GM18499 (cell line): Measurements from ENCODE around the gene AGAP1.
"Not testable (repeated sequence)": the region's sequence is repeated elsewhere in the genome, so short reads cannot be mapped to it uniquely, and the experiment has no call there.

Source experiments
- ATAC-seq: cut with Tn5 transposase; IDR thresholded peaks from one replicate; pipeline ENCODE4 v1.9.1; 2021; ENCODE audit warnings: moderate number of reproducible peaks; ENCODE audit not compliant: insufficient read depth, unreplicated experiment

The AGAP1 gene

DNA sequence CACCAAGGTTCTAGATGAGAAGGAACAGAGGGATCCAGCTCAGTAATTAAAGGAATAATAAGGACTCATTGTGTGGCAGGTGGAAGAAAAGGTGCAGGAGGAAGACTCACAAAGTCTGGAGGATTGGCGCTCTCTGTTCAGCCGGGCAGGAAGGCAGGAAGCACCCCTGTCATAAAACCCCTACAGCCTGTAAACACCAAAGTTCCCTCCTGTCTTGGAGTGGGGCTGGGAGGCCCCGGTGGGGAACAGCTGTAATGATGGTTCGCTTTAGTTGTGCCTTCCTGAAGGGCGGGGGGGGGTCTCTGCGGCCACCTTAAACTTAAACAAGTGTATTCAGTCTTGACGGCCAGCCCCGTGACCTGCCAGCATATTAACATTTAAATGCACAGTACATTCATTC is 590.1 kb downstream of the AGAP1 start:
- no peak for ATAC-seq

DNA sequence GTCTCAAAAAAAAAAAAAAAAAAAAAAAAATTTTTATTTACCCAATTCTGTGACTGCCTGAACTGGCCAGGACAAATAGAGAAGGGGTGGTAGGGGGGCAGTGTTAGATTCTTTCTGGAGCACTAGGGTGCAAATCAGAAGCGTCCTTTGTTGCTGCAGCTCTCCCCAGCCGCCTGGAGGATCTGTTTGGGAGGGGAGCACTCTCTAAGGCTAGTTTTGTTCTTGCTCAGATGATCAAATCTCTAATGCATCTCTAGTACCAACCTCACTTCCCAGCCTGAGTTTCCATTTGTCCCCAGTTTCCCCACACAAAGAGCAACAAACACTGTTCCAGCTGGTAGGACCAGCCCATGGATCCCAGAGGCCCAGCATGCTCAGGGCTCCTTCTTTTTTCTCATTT is 591.4 kb downstream of the AGAP1 start:
- no peak for ATAC-seq

DNA sequence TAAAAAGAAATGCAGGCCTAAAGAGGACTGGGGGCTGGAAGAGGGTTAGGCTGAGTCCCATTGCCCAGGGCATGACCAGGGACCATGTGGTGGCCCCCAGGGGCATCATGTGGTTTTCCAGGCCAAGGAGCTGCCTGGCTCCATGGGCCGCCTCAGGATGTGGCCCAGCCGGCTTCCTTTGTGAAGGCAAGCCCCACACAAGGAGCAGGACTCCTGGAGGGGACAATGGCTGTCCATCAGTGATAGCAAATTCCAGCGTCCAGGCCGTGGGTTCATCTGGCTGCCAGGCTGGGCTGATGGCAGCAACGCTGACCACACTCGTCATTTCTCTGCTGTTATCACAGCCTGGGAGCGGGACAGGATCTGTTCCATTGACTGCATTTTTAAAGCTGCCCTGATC is 591.8 kb downstream of the AGAP1 start:
- no peak for ATAC-seq

DNA sequence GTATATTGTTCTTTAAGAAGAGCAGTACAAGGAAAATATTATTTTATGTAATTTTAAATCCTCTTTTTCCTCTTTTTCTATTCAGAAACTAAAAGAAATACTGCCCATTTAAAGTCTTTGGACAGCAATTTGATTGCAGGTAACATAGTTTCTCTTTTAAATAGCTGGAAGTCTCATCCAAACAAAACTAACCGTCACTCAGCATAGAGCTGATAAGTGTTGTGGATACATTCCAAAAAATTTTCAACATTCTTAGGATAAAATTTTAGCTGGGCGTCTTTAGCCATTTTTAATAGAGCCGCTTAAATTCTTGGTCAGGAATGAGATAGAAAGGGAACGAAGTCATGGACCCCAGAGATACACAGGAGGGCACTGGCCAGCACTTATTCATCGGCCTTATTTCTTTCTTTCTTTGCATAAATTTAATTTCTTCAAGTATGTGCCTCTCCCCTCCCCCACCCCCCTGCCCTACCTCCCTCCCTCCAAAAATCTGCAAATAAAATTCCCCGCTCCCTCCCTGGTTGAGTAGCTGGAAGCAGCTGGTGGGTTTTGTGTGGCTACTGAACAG is 592.6 kb downstream of the AGAP1 start:
- no peak for ATAC-seq

DNA sequence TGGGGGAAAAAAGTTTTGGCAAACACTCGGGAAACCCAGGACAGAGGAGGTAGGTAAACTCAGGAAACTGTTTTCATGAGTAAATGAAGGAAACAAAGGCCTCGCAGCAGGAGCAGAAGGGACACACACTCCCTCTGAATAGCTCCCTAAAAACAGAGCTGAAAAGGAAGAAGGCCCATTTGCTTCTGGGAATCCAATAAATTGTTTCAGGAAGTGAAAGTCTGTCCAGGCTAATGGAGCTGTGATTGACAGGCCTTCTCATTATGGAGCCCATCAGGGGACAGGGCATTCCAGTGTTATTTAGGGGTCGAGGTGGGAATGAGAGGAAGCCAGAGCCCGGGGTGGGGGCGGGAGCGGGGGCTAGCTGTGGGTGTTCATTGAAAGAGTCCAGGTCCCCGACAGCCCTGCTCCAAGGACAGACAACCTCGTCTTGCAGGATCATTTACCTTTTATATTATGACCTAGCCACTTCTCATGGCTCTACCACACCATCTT is 593.2 kb downstream of the AGAP1 start:
- no peak for ATAC-seq

DNA sequence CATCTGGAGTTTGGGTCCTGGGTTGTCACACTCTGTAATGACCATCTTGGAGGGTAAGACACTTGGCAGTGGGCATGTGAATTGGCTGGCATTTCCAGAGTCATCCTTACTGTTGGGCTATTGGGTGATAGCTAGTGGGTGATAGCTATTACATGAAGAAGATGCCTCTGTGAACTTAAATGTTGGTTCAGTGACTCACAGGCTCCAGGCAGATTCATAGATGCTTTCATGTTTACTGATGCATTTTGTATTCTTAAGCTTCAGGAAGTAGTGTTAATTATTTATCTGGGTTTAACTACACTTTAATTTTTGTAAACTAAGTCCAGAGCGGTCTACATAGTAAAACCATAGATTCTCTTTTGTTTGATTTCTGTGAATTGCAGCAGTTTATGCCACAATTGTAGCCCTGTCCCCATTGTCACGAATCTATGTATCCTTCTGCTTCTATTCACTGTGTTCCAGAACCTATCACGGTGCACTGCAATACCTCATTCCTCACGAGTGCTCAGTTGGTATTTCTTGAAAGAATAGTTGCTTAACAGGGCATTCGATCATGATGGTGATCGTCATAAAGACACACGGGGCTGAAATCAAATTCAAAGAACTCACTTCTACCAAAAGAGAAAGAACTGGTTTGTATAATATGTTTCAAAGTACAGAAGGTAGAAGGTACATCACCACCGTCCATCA is 594.7 kb downstream of the AGAP1 start:
- ATAC-seq, result no peak

DNA sequence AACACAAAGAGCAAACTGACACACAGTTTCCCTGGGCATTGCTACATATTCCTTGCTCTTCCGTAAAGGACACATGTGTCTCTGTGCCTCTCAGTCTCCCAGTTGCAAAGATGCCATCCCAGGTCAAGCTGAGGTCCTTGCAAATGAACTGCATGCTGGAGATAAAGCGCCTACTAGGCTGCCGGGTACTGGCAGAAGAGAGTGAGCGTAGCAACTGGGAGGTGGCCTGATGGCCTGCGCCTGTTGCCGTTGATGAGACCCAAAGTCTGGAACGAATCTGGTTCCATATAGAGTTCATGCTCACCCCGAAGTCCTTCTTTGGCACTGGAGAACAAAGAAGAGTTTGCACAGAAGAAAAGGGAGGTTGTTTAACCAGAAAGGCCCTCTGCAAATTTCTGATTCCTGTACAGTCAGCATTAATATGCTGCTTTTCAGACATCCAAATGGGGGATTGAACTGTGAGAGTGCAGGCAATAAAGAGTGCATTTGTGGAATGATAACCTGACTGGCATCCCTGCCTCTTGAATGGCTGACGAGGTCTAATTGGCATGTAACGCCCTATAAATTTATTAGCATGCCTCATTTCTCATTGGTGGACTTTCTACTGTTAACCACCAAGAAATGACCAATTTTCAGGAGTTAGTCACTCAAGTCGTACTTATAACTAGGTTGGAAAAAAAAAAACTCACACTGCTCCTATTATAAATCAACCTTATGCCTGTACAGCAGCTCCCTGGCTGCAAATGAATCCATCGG is 595.6 kb downstream of the AGAP1 start:
- ATAC-seq, result no peak

DNA sequence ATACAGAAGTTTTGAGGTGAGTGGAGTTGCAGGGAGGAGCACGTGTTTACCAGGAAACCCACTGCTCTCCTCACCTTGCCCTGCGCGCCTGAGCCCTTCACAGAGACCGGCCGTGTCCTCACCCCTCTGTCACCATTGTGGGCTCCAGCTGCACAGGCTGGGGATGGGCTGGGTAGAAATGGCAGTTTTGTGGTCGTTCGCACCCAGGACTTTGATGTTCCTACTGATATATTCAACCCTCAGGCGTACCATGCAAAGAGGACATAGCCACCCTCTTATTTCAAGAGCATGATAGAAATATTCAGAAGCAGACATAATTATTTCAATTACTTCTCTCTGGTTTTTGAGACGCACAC is 596.2 kb downstream of the AGAP1 start:
- ATAC-seq, result no peak

DNA sequence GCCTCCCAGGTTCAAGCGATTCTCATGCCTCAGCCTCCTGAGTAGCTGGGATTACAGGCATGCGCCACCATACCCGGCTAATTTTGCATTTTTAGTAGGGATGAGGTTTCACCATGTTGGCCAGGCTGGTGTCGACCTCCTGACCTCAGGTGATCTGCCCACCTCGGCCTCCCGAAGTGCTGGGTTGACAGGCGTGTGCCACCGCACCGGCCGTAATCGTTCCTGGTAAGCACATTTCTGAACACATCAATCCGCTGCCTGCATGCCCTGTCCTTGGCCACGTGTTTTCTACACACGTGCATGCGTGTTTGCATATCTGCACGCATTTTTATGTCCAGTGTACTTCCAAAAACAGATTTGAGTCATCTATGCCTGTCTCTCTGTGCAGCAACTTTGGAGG is 597.0 kb downstream of the AGAP1 start:
- not testable (repeated sequence) for ATAC-seq

DNA sequence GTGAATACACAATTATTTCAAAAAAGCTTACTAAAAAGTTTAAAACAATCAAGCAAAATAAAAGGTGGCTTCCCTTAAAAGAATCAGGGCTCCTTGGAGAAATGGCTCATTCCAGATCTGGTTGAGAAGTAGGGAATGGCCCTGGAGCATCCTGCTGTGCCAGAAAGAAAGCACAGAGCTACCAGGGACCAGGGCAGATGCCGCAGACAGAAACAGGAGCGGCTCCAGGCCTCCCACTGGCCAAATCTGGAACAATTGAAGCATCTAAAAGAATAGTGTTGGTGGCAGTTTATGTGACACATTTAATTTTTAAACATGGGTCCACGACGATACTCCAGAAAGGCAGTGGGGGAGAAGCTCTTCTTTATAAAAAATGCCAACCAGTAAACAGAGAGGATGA is 598.9 kb downstream of the AGAP1 start:
- ATAC-seq, result no peak

DNA sequence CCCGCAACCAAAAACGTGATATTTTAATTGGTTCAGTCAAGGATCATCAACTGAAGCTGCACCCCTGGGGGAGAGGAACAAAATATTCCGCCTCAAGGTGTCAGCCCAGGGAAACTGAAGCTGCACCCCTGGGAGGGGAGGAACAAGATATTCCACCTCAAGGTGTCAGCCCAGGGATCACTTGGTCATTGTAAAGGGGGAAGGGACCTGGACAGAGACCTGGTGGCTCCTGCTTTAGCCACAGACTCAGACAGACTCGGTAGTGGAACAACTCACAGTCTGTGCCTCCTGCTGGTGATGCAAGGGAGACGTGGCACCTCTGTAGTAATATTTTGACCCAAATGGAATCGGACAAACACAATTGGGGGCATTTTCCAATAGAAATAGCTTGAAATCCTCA is 599.3 kb downstream of the AGAP1 start:
- ATAC-seq, result no peak

DNA sequence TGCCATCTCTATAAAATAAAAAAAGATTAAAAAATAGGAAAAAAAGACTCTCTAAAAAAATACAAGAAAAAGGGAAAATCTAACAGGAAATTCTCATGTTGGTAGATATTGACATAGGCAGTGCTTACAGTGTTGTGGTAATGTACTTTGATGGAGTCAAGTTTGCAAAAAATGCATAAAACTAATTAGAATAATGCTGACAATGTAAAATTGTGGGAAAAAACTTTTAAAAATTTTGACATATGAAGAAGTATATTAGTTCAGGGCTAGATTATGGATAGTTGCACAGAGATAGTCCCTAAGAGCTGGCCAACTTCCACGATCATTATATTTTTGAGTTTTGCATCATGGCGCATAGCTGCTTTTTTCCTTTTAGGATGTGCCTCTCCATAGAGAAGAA is 601.7 kb downstream of the AGAP1 start:
- ATAC-seq, result no peak

DNA sequence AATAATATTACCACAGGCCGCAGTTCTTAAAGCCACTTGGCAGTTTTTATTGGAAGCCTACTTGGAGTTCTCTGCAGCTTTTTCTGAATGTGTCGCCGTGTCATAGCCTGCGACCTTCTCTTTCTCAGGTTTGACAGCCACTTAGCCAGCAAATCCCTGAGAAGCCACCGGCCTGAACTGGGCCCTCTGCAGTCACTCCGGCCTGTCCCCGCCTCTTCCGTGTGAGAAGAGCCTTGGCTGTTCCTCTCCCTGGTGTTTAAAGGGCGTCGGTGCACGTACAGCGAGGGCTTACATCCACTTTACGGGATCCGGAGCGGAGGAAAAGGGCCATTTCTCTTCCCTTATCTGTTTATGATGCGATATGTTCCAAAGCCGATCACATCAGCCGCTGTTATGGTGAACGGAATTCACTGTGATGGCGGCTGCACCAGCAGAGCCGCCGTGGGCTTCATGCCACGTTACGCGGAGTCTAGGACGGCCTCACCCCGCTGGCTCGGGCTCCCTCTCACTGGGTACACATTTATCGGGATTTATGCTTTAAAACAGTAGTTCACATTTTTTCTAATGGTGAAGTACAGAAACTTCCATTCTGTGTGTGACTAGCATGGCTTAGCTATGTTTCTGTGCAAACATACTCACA is 607.6 kb downstream of the AGAP1 start:
- ATAC-seq, result no peak

DNA sequence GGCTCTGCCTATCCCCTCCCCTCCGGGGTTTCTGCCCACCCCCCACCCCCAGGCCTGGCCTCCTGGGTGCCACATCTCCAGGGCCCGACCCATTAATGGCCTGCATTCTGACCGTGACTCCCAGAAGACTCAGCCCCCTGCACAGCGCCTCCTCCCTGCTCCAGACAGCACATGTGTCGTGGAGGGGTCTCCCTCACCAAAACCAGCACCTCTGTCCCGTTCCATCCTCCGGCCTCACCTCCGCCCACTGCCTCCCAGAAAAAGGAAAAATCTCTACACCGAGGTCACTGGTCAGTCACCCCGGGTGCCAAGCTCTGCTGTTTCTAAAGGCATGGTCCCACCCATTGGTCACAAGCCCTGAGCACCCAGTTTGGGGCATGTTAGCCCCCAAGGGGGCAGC is 609.1 kb downstream of the AGAP1 start:
- no peak for ATAC-seq

DNA sequence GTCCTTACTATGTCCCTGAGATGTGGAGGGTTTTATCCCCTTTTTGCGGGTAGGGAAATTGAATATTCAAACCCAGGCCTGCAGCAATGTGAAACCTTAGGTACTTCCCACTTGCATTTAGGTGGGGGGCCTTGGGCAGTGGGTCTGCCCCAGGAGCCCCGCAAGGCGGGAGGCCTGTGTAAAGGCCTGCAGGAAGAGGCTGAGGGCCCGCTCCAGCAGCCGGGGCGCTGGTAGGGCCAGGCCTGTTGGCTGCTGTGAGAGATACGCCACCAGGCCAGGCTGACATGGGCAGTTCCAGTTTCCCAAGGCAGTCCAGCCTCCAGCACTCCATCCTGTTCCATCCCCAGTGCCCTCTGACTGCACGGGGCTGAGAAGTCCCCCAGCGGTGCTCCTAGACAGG is 610.1 kb downstream of the AGAP1 start:
- ATAC-seq, result no peak

DNA sequence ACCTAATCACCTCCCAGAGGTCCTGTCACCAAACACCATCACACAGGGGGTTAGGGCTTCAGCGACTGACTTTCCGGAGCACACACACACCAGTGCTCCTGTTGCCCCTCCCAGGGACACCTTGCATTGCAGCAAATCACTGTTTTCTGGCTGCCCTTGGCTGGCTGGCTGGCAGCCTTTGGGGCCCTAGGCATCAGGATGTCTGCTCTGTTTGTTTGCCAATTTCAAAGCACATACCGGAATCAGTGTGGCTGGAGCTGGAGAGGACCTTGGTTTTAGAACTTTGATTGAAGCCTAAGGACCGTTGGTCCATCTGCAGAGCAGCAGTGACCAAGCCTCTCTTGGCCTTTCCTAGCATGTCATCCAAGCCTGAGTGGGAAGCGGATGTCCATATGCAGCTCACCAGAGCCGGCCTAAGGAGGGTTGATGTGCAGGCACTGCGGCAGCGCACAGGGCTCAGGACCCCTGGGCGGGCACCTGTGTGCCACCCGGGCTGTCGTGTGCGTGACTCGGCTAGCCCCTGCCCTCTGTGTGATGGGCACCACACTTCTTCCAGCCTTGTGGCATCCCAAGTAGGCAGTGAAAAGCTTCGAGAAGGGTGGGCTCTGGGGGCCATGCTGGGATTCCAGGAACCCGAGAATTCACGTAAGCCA is 612.2 kb downstream of the AGAP1 start:
- ATAC-seq, result no peak

DNA sequence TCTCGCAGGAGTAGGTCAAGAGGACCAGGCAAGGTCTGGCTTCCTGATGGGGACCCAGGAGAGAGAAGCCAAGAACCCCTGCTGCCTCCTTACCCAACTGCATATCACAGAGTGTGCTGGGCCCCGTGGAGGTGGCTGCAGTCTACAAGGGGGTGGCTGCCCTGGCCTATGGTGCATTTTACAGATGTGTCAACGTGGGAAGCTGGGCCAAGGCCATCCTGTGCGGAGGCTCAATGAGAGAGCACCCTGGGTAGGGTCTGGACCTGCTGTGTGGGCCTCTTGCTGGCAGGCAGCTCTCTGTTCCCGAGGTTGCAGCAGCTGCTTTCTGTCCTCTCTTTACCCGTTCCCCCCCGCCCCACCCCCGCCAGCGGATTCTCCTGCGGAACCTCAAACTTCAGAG is 612.9 kb downstream of the AGAP1 start:
- ATAC-seq, result no peak

DNA sequence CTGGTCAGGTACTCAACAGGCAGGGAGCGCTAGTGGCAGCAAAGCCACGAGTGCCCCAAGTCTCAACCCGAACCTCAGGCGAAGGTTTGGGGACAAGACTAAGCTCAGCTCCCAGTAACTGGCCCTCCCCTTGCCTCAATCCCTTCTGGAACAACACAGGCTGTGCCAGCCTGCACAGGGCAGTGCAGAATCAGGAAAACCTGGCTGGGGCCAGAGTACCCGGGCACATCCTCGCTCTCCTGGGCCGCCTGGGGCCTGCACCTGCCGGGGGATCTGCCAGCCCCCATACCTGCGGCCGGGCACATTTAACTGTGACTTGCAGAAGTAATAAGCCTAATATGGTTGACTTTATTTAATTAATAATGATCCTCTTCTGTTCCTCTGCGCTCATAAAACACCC is 613.7 kb downstream of the AGAP1 start:
- no peak for ATAC-seq

DNA sequence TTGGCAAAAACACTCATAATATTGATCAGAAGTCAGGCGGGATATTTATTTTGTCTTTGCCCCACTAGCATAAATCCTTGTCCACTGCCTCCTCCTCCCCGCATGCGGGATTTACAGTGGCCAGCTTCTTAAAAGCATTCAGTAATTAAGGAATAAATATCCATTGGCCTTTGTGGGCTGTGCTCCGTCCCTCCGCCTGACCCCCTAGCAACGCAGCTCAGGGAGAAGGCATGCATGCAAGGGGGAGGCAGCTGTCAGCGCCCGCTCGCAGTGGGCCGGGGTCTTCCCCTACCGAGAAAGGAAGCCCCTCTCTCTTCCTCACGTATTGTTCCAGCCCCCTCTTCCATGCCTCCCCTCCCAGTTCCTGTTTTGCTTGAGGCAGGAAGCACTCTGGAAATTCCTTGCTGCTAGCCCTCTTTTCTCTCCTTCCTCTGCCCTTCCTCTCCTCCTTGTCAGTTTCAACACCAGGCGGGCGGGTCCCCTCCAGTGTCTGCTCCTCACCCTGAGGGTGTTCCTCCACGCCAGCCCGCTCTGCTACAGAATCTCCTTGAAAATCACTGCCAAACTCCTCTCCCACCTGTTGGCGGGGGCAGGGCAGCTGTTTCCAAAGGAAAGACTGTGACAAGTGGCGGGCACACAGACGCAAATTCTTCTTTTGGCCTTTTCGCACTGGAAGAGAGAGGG is 614.2 kb downstream of the AGAP1 start:
- no peak for ATAC-seq

DNA sequence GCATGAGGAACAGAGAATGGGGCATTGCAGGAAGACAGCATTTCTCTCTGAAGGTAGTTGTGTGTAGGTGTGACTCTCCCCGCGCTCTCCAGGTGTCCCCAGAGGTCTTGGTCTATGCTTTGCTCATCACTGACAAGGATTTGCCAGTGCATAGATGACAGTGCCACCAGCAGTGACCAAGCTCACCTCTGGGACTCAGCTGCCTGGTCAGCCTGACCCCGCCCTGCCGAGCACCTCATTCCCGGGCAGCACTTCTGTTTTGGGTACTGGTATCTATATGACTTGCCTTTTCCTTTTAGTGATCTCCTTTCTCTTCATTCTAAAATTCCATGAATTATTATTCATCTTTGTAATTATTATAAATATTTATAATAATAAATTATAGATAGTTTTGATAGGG is 615.2 kb downstream of the AGAP1 start:
- no peak for ATAC-seq
